Measurements from ENCODE around the gene C1orf232. TPM values are rescaled to one million over a fixed set of nuclear protein-coding genes. Genes with fewer than 3 reads are reported as not detected.

The C1orf232 gene
- total RNA-seq, 1 donor from 2014 or later = not detected

- no peaks in the 10 kb centered on the region for H3K36me3 Mint-ChIP-seq
- peaks cover 16% of the 10 kb centered on the region for H3K27me3 Mint-ChIP-seq (ENCODE audit: insufficient read depth, low read depth)
- H3K27ac ChIP-seq = no peak overlapping the region
- no peaks in the 10 kb centered on the region for H3K9me3 ChIP-seq (ENCODE audit: low read depth)
- H3K4me1 Mint-ChIP-seq = peaks cover 61% of the 10 kb centered on the region
- H3K4me3 Mint-ChIP-seq = no peak overlapping the region
- peaks cover 62% of the 10 kb centered on the region for H3K4me1 ChIP-seq
- H2AFZ ChIP-seq (replicated peaks) = no peak overlapping the region
- H3K4me2 ChIP-seq = peak overlapping the region; percentile 87
- peaks cover 32% of the 10 kb centered on the region for H3F3A ChIP-seq (ENCODE audit: low read depth)
- H3K36me3 ChIP-seq = no peaks in the 10 kb centered on the region
- H3K27ac Mint-ChIP-seq = no peak overlapping the region
- peaks cover 17% of the 10 kb centered on the region for H4K20me1 ChIP-seq (ENCODE audit: low read depth)
- H3K79me2 ChIP-seq (ENCODE audit: low read depth) = no peaks in the 10 kb centered on the region
- H3K27me3 ChIP-seq = peaks cover 95% of the 10 kb centered on the region
- H3K9me3 Mint-ChIP-seq = no peaks in the 10 kb centered on the region
- no peak for DNase-seq (ENCODE audit: low spot score)
- H3K4me3 ChIP-seq = peak overlapping the region; percentile 38
- no peak overlapping the region for H3K9ac ChIP-seq
- TF ChIP-seq EZH2phosphoT487 (IDR thresholded peaks at IDR 0.05) (no peak), CTCF (IDR thresholded peaks at IDR 0.05) (no peak), EZH2 (IDR thresholded peaks at IDR 0.05) (no peak)
Observed at GRCh38 chr1:26156285-26157038, 12.3 kb downstream of the C1orf232 start.

- Histone ChIP-seq H3K4me3 (peak overlapping the region; percentile 38), H3K27me3 (peaks cover 95% of the 10 kb centered on the region), H3K4me2 (peak overlapping the region; percentile 87), H3K4me1 (peaks cover 54% of the 10 kb centered on the region), H2AFZ (replicated peaks) (peak overlapping the region; percentile 2), H3K36me3 (no peaks in the 10 kb centered on the region), H3K9ac (no peak overlapping the region), H4K20me1 (ENCODE audit: low read depth) (peaks cover 17% of the 10 kb centered on the region), H3F3A (ENCODE audit: low read depth) (peaks cover 23% of the 10 kb centered on the region), H3K9me3 (ENCODE audit: low read depth) (no peaks in the 10 kb centered on the region), H3K79me2 (ENCODE audit: low read depth) (no peaks in the 10 kb centered on the region), H3K27ac (no peak overlapping the region)
- TF ChIP-seq CTCF (IDR thresholded peaks at IDR 0.05) (no peak), EZH2 (IDR thresholded peaks at IDR 0.05) (no peak), EZH2phosphoT487 (IDR thresholded peaks at IDR 0.05) (no peak)
- Mint-ChIP-seq H3K36me3 (no peaks in the 10 kb centered on the region), H3K27ac (peak overlapping the region; percentile 94), H3K27me3 (ENCODE audit: insufficient read depth, low read depth) (peaks cover 16% of the 10 kb centered on the region), H3K9me3 (no peaks in the 10 kb centered on the region), H3K4me3 (peak overlapping the region; percentile 73), H3K4me1 (peaks cover 59% of the 10 kb centered on the region)
- no peak for DNase-seq (ENCODE audit: low spot score)
Observed at GRCh38 chr1:26155370-26156284, 13.1 kb downstream of the C1orf232 start.

GRCh38 chr1:26154750-26155149, 14.0 kb downstream of the C1orf232 start:
- peak; percentile 90 for DNase-seq (ENCODE audit: low spot score)
- H4K20me1 ChIP-seq (ENCODE audit: low read depth) = peaks cover 17% of the 10 kb centered on the region
- TF ChIP-seq EZH2 (IDR thresholded peaks at IDR 0.05) (no peak), CTCF (IDR thresholded peaks at IDR 0.05) (no peak), EZH2phosphoT487 (IDR thresholded peaks at IDR 0.05) (no peak)
- no peaks in the 10 kb centered on the region for H3K9me3 ChIP-seq (ENCODE audit: low read depth)
- H3K4me1 ChIP-seq = peaks cover 51% of the 10 kb centered on the region
- peak overlapping the region; percentile 87 for H3K4me2 ChIP-seq
- H3K4me3 ChIP-seq = peak overlapping the region; percentile 38
- no peaks in the 10 kb centered on the region for H3K36me3 ChIP-seq
- H3K4me3 Mint-ChIP-seq = peak overlapping the region; percentile 50
- no peaks in the 10 kb centered on the region for H3K36me3 Mint-ChIP-seq
- peaks cover 61% of the 10 kb centered on the region for H3K4me1 Mint-ChIP-seq
- H3K9ac ChIP-seq = no peak overlapping the region
- H2AFZ ChIP-seq (replicated peaks) = no peak overlapping the region
- peaks cover 14% of the 10 kb centered on the region for H3K27me3 Mint-ChIP-seq (ENCODE audit: insufficient read depth, low read depth)
- no peaks in the 10 kb centered on the region for H3K9me3 Mint-ChIP-seq
- peaks cover 95% of the 10 kb centered on the region for H3K27me3 ChIP-seq
- peak overlapping the region; percentile 94 for H3K27ac Mint-ChIP-seq
- no peaks in the 10 kb centered on the region for H3K79me2 ChIP-seq (ENCODE audit: low read depth)
- peaks cover 23% of the 10 kb centered on the region for H3F3A ChIP-seq (ENCODE audit: low read depth)
- H3K27ac ChIP-seq = no peak overlapping the region

Data from neural progenitor cell (in vitro differentiated cells).